Loucy (cell line): Measurements from ENCODE around the gene ATP13A3.

Experiments used
- H2AFZ ChIP-seq: fragments of 200-600 bp; sonication (generic); 2 replicates; pipeline ENCODE4 v1.6.0; 2016; ENCODE audit warnings: antibody characterized with exemption, mild to moderate bottlenecking, low read length, moderate library complexity
- H3F3A ChIP-seq: fragments of 200-600 bp; 2 replicates; pipeline ENCODE4 v1.6.0; 2016; ENCODE audit warnings: antibody characterized with exemption, low read depth, mild to moderate bottlenecking
- H3K27me3 ChIP-seq: fragments of 200-600 bp; sonication (generic); 2 replicates; pipeline ENCODE4 v1.6.1; 2014; ENCODE audit warnings: low read length, mild to moderate bottlenecking; ENCODE audit not compliant: insufficient read depth, poor library complexity, severe bottlenecking
- H3K36me3 ChIP-seq: fragments of 200-600 bp; sonication (generic); 2 replicates; pipeline ENCODE4 v1.6.1; 2016; ENCODE audit warnings: low read length; ENCODE audit not compliant: insufficient read depth
- H3K4me1 ChIP-seq: fragments of 200-600 bp; sonication (generic); 2 replicates; pipeline ENCODE4 v1.5.1; 2014; ENCODE audit warnings: low read length, mild to moderate bottlenecking; ENCODE audit not compliant: insufficient read depth, poor library complexity, severe bottlenecking
- H3K4me2 ChIP-seq: fragments of 200-600 bp; sonication (generic); 2 replicates; pipeline ENCODE4 v1.6.0; 2014; ENCODE audit warnings: antibody characterized with exemption, low read length, low read depth, mild to moderate bottlenecking; ENCODE audit not compliant: poor library complexity, severe bottlenecking
- H3K4me3 ChIP-seq: fragments of 200-600 bp; sonication (generic); 2 replicates; pipeline ENCODE4 v1.5.1; 2014; ENCODE audit warnings: low read length, mild to moderate bottlenecking, mixed read lengths; ENCODE audit not compliant: poor library complexity, severe bottlenecking
- H3K79me2 ChIP-seq: fragments of 200-600 bp; sonication (generic); 2 replicates; pipeline ENCODE4 v1.6.1; 2014; ENCODE audit warnings: low read length; ENCODE audit not compliant: insufficient read depth
- H3K9ac ChIP-seq: fragments of 200-600 bp; sonication (generic); 2 replicates; pipeline ENCODE4 v1.6.0; 2014; ENCODE audit warnings: mild to moderate bottlenecking, low read depth, low read length, moderate library complexity; ENCODE audit not compliant: poor library complexity, severe bottlenecking
- H3K9me2 ChIP-seq: fragments of 200-600 bp; sonication (generic); replicated peaks from 2 replicates; pipeline ENCODE4 v1.6.1; 2016; ENCODE audit warnings: low read depth, low read length, mixed read lengths
- H3K9me3 ChIP-seq: fragments of 200-600 bp; sonication (generic); 2 replicates; pipeline ENCODE4 v1.6.1; 2014; ENCODE audit warnings: mild to moderate bottlenecking, antibody characterized with exemption, low read length, low read depth; ENCODE audit not compliant: insufficient read depth
- H4K20me1 ChIP-seq: fragments of 200-600 bp; sonication (generic); 2 replicates; pipeline ENCODE4 v1.6.0; 2014; ENCODE audit warnings: antibody characterized with exemption, low read length, mild to moderate bottlenecking; ENCODE audit not compliant: insufficient read depth, poor library complexity, severe bottlenecking
- CTCF ChIP-seq: fragments of 200-600 bp; sonication (generic); conservative IDR thresholded peaks from 2 replicates; pipeline ENCODE4 v1.5.1; 2014; ENCODE audit warnings: mild to moderate bottlenecking, antibody characterized with exemption, low read length
- EZH2phosphoT487 ChIP-seq: fragments of 200-600 bp; IDR thresholded peaks from 2 replicates; pipeline ENCODE4 v1.6.1; 2018; ENCODE audit warnings: antibody characterized with exemption, mild to moderate bottlenecking, moderate library complexity, borderline replicate concordance

Gene ATP13A3

GRCh38 chr3:194387926-194388418 lies 98.8 kb downstream of the ATP13A3 start:
- no peaks in the 10 kb centered on the region for H3F3A ChIP-seq
- H3K9ac ChIP-seq: no peak overlapping the region
- no peaks in the 10 kb centered on the region for H3K9me3 ChIP-seq

GRCh38 chr3:194387276-194387675 lies 99.5 kb downstream of the ATP13A3 start:
- Histone ChIP-seq H3K36me3 (no peaks in the 10 kb centered on the region), H3F3A (no peaks in the 10 kb centered on the region), H3K9me2 (no peaks in the 10 kb centered on the region), H3K4me1 (peaks cover 2% of the 10 kb centered on the region), H3K9me3 (no peaks in the 10 kb centered on the region), H3K79me2 (no peaks in the 10 kb centered on the region), H3K4me2 (no peak overlapping the region), H3K27me3 (no peaks in the 10 kb centered on the region), H3K9ac (no peak overlapping the region), H2AFZ (no peak overlapping the region), H3K4me3 (no peak overlapping the region), H4K20me1 (no peaks in the 10 kb centered on the region)
- TF ChIP-seq CTCF (no peak), EZH2phosphoT487 (no peak)

More at GRCh38 chr3:194387926-194388418, 98.8 kb downstream of the ATP13A3 start:
- no peaks in the 10 kb centered on the region for H3K9me2 ChIP-seq
- H3K4me2 ChIP-seq: no peak overlapping the region
- H2AFZ ChIP-seq: no peak overlapping the region
- H3K36me3 ChIP-seq: no peaks in the 10 kb centered on the region
- no peak for TF ChIP-seq EZH2phosphoT487
- TF ChIP-seq CTCF: no peak
- H3K79me2 ChIP-seq: no peaks in the 10 kb centered on the region
- H3K27me3 ChIP-seq: no peaks in the 10 kb centered on the region
- no peak overlapping the region for H3K4me3 ChIP-seq
- H3K4me1 ChIP-seq: peaks cover 2% of the 10 kb centered on the region
- no peaks in the 10 kb centered on the region for H4K20me1 ChIP-seq

GRCh38 chr3:194386648-194387047 lies 100.2 kb downstream of the ATP13A3 start:
- H3K9ac ChIP-seq: no peak overlapping the region
- TF ChIP-seq CTCF: no peak
- TF ChIP-seq EZH2phosphoT487: no peak
- no peak overlapping the region for H3K4me2 ChIP-seq
- peaks cover 2% of the 10 kb centered on the region for H3K4me1 ChIP-seq
- H3K27me3 ChIP-seq: no peaks in the 10 kb centered on the region
- no peaks in the 10 kb centered on the region for H3K79me2 ChIP-seq
- no peak overlapping the region for H2AFZ ChIP-seq
- H3K36me3 ChIP-seq: no peaks in the 10 kb centered on the region
- H3K9me3 ChIP-seq: no peaks in the 10 kb centered on the region
- no peaks in the 10 kb centered on the region for H3F3A ChIP-seq
- H3K4me3 ChIP-seq: no peak overlapping the region
- H4K20me1 ChIP-seq: no peaks in the 10 kb centered on the region
- H3K9me2 ChIP-seq: no peaks in the 10 kb centered on the region
